Calu3 (cell line): ENCODE results near the gene STS. TPM values are rescaled to one million over a fixed set of nuclear protein-coding genes. Genes with fewer than 3 reads are reported as not detected.

ENCODE experiments used
- BruUV-seq: library from RNA; stranded (reverse); fragments of 400-500 nt; replicated peaks from 2 replicates; lab custom pipeline; 2021; lab: Mats Ljungman, UMichigan
- CTCF ChIA-PET: fragments of 300-600 bp; sonication (Branson Sonifier 250); formaldehyde crosslinking; loops from one replicate; lab custom pipeline; 2022; ENCODE audit warnings: antibody characterized with exemption; lab: Charles Lee
- DNase-seq: peaks from one replicate; pipeline ENCODE4 v3.0.0; 2022
- H3K27ac Mint-ChIP-seq: one replicate; pipeline ENCODE4 v1.8.0; 2022; ENCODE audit warnings: mixed read lengths; ENCODE audit not compliant: unreplicated experiment
- H3K27me3 Mint-ChIP-seq: one replicate; pipeline ENCODE4 v1.8.0; 2022; ENCODE audit warnings: mixed read lengths; ENCODE audit not compliant: unreplicated experiment
- H3K36me3 Mint-ChIP-seq: one replicate; pipeline ENCODE4 v1.8.0; 2022; ENCODE audit warnings: mild to moderate bottlenecking, moderate library complexity, mixed read lengths; ENCODE audit not compliant: insufficient read depth, unreplicated experiment
- H3K4me1 Mint-ChIP-seq: one replicate; pipeline ENCODE4 v1.8.0; 2022; ENCODE audit warnings: mild to moderate bottlenecking, low read depth, mixed read lengths; ENCODE audit not compliant: unreplicated experiment
- H3K4me3 Mint-ChIP-seq: one replicate; pipeline ENCODE4 v1.8.0; 2022; ENCODE audit warnings: mild to moderate bottlenecking, low read depth, moderate library complexity, mixed read lengths; ENCODE audit not compliant: unreplicated experiment
- H3K9me3 Mint-ChIP-seq: one replicate; pipeline ENCODE4 v1.8.0; 2022; ENCODE audit warnings: low read depth, mixed read lengths; ENCODE audit not compliant: unreplicated experiment
- CTCF ChIP-seq: fragments of 200-600 bp; IDR thresholded peaks from one replicate; pipeline ENCODE4 v1.8.0; 2022; ENCODE audit warnings: antibody characterized with exemption; ENCODE audit not compliant: unreplicated experiment
- intact Hi-C: fragments of 100-400 bp; cut with micrococcal nuclease; formaldehyde crosslinking; loops from one replicate; pipeline ENCODE4 v1.10.0; 2022; ENCODE audit not compliant: unreplicated experiment
- microRNA-seq: library from miRNA; unstranded; fragments of <30 nt; microRNA quantifications from one replicate; pipeline ENCODE4 v1.2.0, GENCODE V29; 2022
- total RNA-seq: library from RNA; stranded (reverse); gene quantifications from 2 replicates; pipeline ENCODE4 v1.2.3, GENCODE V29; 2022

Gene STS
- total RNA-seq, 1 experiment from 2014 or later = 11.4 TPM

GRCh38 chrX:7192871-7193270 is 45.4 kb downstream of the STS start:
- intact Hi-C loops = no loop called here
- Mint-ChIP-seq H3K36me3 (peaks cover 6% of the 10 kb centered on the region), H3K27me3 (no peaks in the 10 kb centered on the region), H3K27ac (no peak overlapping the region), H3K9me3 (no peaks in the 10 kb centered on the region), H3K4me3 (no peak overlapping the region), H3K4me1 (no peaks in the 10 kb centered on the region)
- BruUV-seq = no TSS peak
- no peak for DNase-seq
- CTCF ChIA-PET = interaction anchor here (0.7 kb wide), 1 partner anchor 57 kb away, joined by 3 read pairs; no protein-coding TSS in a partner anchor
- TF ChIP-seq CTCF = no peak

GRCh38 chrX:7194606-7195005 is 47.1 kb downstream of the STS start:
- no peaks in the 10 kb centered on the region for H3K9me3 Mint-ChIP-seq
- no peak for TF ChIP-seq CTCF
- H3K4me3 Mint-ChIP-seq = no peak overlapping the region
- no peaks in the 10 kb centered on the region for H3K27me3 Mint-ChIP-seq
- no peak overlapping the region for H3K27ac Mint-ChIP-seq
- no TSS peak for BruUV-seq
- no peak for DNase-seq
- H3K4me1 Mint-ChIP-seq = no peaks in the 10 kb centered on the region
- CTCF ChIA-PET = no interaction called here
- peaks cover 6% of the 10 kb centered on the region for H3K36me3 Mint-ChIP-seq
- intact Hi-C loops = no loop called here

Small RNA genes lying within 50 kb of the gene (microRNA-seq; reads per million reads assigned to microRNA genes)
- not detected for gene MIR4767

Other genes with a start within 250 kb of the STS start
- gene PUDP, start 441 bp downstream of the STS start, total RNA-seq = 30.6 and 36.6 TPM in 2 replicates